Hematopoietic multipotent progenitor cell (in vitro differentiated cells): ENCODE measurements around the gene NHS. TPM values are rescaled to one million over a fixed set of nuclear protein-coding genes. Genes with fewer than 3 reads are reported as not detected.
A peak's percentile ranks its signal among the peaks of the same experiment; 100 is the strongest.

Experiments used
- DNase-seq, 3 donors: peaks; one replicate each; pipeline ENCODE4 v3.0.0-alpha.2; 2011 to 2015; ENCODE audit warnings: low read depth in 2 of 3, low spot score in 2 of 3
- small RNA-seq: library from RNA; depleted of rRNA; stranded (forward); fragments of <200 nt; gene quantifications from one replicate; pipeline ENCODE3, GENCODE V24; 2012
- total RNA-seq: library from RNA; depleted of rRNA; stranded (reverse); fragments of >200 nt; gene quantifications from one replicate; pipeline ENCODE4 v1.2.3, GENCODE V29; 2012

Gene NHS
- total RNA-seq, 1 donor: under 0.01 TPM

DNA sequence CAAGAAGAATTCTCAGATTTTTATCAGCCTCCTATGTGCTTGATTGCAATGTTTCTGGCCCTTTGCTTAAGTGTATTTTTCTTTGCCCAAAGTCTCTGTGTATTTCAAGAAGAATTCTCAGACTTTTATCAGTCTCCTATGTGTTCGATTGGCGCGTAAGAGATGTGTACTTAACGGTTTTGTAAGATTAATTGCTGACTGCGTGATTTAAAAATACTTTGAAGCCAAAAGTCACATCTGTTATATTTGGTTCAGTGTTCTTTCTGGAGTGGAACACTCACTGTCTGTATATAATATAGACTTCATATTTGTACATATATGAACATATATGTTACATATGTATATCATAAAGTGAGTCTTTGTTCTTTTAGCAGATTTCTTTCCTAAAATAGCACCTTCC, 373.7 kb downstream of the NHS start:
- DNase-seq: no peak

DNA sequence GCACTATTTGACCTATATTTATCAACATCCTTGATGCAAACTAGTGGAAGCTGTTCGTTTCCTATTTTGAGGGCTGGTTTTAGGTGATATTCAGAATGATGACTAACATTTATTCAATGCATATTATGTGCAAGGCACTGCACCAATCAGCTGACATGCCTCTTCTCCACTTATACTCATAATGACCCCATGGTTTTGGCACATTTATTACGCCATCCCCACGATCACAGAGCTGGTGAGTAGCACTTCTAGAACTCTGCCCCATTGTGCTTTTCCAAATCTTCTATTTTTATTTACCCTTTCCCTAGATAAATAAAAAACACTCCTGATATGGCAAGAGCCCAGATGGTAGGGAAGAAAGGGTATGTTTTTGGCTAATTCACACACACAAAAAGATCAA, 375.4 kb downstream of the NHS start:
- DNase-seq: no peak

DNA sequence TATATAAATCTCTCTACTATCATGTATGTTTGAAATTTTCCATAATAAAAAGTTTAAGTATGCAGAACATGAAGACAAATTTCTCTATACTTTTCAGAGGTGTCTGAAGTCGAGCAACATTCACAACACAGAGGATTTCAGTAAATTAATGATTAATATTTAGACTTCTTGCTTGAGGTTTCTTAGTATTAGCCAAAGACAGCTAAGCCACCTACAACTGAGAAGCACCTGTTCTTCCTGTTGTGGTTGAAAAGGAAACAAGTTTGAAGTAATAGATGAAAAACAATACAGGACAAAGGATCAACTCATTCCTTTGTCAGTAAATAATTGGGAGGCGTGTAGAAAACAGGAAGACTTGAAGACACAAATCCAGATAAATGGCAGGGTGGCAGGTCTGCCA, 383.4 kb downstream of the NHS start:
- no peak for DNase-seq

DNA sequence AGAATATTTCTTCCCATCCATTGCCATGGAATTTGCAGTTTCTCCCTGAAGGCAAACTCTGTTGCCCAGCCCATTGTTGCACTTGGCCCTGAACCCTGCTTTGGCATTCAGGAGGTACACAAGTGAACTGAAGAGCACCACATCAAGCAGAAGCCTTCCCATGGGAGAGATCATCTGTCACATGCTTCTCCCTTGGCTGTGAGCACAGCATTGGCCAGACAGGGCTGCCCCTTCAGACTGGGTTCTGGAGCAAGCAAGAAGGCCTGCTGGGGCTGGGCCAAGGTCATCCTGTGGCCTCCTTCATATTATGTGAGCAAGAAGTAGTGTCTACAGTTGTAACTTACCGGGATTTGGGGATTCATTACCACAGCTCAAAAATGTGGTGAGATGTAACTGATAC, 385.0 kb downstream of the NHS start:
- no peak for DNase-seq

DNA sequence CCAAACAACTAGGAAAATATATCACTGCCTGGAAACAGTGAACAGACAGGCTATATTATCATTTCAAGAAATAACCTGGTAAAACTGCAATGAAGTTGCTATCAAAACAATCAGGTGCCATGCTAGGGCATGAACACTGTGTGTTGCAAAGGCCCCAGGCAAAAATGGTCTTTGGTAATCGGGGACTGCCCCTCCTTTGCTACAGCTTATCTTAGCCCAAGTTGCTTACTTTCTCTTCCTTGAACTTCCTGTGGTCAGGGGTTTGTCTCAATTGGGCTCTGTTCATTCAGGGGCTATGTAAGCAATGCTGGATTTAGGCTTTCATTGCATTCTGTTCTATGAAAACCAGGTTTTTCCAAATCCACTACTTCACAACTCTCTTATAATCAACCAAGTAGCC, 392.7 kb downstream of the NHS start:
- peak in 1 of 3 donors; percentile 14 for DNase-seq

DNA sequence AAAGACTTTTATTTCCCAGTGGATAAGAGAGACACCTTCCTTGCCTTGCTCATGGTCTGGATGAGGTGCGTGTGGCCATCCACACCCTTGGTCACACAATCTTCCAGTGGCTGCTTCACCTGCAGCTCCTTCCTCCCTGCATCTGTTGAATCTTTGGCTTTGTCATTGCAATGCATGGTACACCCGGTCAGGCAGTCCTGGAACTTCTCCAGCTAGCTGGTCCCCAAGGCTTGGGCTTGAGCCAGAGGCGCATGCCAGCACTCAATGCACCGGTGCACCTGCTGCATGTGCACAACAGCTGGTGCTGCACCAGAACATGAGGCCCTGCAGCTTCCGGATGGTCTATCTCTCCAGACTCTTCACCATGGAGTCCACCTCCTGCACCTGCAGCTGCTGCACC, 394.0 kb downstream of the NHS start:
- no peak for DNase-seq

DNA sequence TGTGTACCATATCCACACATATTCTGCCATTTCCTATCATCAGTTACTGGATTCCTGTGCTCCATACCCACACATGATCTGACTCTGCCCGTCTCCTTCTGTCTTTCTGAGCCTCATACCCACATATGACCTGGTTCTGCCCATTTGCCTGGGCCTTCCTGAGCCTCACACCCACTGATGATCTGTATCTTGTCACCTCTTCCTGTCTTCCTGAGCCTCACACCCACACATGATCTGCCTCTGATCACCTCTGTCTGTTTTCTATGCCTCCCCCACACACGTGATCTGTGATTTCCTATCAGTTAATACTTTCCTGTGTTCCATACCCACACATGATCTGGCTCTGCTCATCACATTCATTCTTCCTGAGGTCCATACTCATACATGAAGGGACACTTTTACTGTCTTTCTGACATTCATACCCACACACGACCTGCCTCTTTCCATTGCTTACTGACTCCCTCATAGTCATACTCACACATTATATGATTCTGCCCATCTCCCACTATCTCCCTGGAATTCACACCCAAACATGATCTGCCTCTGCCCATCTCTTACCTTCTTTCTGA, 394.8 kb downstream of the NHS start:
- no peak for DNase-seq

DNA sequence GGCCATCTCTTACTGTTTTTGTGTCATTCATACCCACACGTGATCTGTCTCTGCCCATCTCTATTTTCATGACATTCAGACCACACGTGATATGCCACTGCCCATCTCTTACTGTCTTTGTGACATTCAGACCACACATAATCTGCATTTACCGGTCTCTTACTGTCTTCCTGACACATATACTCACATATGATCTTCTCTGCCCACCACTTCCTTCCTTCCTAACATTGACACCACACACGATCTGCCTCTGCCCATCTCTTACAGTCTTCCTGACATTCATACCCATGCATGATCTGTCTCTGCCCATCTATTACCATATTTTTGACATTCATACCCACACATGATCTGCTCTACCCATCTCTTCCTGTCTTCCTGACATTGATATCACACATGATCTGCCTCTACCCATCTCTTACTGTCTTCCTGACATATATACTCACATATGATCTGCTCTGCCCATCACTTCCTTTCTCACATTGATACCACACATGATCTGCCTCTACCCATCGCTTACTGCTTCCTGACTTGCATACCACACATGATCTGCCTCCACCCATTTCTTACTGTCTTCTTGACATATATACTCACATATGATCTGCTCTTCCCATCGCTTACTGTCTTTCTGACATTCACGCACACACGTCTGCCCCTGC, 398.3 kb downstream of the NHS start:
- DNase-seq: no peak

DNA sequence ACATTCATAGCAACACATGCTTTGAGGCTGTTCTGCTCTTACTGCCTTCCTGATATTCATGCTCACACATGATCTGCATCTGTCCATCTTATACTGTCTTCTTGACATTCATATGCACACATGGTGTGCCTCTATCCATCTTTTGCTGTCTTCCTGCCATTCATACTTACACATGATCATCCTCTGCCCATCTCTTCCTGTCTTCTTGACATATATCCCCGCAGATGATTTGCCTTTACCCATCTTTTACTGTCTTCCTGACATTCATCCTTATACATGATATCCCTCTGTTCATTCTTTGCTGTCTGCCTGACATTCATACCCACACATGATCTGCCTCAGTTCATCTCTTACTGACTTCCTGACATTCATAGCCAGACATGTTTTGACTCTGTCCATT, 399.1 kb downstream of the NHS start:
- DNase-seq: no peak

DNA sequence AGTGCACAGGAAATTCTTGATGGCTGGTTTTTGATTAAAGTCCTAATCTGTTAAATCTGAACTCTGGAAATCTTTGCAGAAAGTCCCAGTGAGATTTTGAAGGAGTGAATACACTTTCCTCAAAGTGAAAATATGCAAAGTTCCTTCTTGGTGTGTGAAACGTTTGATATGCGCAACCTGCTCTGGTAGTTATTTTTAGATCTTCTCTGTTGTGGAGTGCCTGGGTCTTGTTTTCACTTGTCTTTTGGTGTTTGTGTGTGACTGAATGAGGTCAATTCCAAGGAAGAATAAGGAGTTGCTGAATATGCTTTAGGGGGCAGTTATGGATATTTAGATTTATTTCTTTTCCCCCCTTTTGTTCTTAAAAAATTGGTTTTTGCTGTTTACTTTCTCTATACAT, 404.0 kb downstream of the NHS start:
- DNase-seq: no peak

DNA sequence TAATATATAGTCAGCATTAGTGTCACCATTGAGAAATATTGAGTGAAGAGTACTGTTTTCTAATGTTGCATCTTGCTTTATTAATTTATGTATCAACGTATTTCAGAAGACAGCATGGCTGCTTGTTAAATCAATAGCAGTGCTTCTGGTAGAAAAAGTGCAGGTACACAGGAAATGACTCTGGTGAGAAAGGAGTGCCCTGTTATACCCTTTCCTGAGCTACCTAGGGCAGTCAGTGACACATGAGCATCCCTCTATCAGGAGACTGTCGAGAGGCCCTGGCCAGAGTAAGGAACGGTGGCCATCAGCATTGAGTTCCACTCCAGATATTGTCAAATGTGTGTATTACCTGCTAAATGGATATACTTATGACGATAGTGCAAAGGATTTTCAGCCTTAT, 404.4 kb downstream of the NHS start:
- no peak for DNase-seq

Small RNA genes lying within 50 kb of the gene (small RNA-seq; reads per million reads assigned to genes)
- gene MIR4768 (not detected), gene RF01210 (not detected)
